Fibroblast of mammary gland (primary cell): ENCODE results near the gene RNASEH2A.

Source experiments
- DNase-seq: peaks from one replicate; pipeline ENCODE4 v3.0.0-alpha.2; 2010; ENCODE audit warnings: low read depth
- H3K4me3 ChIP-seq: 2 replicates; pipeline ENCODE4 v1.5.1; 2011; ENCODE audit warnings: low read depth, mild to moderate bottlenecking, low read length, moderate library complexity; ENCODE audit not compliant: control insufficient read depth
- TF ChIP-seq, protein P1 (sequence below): conservative IDR thresholded peaks from 2 replicates; pipeline ENCODE4 v1.5.1; 2011; ENCODE audit warnings: low read depth, low read length, inconsistent platforms; ENCODE audit not compliant: control insufficient read depth, insufficient read depth

RNASEH2A gene

DNA sequence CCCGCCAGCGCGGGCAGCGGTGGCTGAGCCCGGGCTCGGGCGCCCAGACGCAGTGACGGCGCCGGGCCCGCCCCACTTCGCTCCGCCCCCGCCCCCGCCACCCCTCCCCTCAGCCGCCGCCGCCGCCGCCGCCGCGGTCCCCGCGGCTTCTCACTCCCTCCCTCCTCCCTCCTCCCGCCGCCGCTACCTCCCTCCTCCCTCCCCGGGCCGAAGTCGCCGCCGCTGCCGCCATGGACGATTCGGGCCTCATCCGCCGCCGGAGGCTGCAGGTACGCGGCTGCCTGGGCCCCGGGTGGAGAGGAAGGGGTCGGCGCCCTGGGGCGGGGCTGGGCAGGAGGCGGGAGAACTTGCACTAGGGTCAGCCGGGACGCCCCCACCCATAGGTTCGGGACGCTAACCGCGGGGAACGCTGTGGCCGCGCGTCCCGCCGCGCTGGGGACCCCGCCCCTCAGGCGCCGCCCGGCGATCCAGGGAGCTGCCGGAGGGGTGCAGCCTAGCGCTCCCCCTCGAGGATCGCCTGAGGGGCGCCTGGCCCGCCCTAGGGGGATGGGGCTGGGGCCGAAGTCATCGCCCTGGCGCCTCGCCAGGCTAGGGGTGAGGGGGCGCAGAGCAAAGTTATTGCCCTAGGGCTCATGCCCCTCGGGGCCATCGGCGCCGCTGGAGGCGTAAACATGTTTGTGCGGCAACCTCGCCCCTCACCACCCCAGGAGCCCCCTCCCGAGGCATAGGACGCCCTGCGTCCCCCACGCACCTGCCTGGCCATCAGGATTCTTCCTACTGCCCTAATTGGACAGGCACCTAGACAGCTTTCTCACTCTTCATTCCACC lies 27.6 kb downstream of the RNASEH2A start:
- no peak for DNase-seq
- H3K4me3 ChIP-seq: peak overlapping the region; percentile 29
- TF ChIP-seq, protein P1, sequence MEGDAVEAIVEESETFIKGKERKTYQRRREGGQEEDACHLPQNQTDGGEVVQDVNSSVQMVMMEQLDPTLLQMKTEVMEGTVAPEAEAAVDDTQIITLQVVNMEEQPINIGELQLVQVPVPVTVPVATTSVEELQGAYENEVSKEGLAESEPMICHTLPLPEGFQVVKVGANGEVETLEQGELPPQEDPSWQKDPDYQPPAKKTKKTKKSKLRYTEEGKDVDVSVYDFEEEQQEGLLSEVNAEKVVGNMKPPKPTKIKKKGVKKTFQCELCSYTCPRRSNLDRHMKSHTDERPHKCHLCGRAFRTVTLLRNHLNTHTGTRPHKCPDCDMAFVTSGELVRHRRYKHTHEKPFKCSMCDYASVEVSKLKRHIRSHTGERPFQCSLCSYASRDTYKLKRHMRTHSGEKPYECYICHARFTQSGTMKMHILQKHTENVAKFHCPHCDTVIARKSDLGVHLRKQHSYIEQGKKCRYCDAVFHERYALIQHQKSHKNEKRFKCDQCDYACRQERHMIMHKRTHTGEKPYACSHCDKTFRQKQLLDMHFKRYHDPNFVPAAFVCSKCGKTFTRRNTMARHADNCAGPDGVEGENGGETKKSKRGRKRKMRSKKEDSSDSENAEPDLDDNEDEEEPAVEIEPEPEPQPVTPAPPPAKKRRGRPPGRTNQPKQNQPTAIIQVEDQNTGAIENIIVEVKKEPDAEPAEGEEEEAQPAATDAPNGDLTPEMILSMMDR: no peak

DNA sequence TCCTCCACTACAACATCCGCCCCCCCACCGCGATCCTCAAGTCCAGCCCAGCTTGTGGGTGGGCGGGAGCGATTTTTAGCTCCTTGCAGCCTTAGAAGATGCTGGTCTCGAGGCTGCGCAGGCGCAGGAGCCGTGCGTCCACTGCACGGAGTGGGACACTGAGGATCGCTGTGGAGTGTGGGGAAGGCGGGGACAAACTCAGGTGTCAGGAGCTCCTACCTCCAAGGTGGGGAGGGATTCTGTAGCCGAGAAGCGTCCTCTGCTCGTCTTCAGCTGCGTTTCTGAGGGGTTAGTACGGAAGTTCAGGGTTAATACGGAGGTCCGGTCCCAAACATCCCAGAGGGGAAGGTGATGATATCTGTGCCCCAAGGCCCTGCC lies 28.2 kb downstream of the RNASEH2A start, which contains the start of gene RTBDN:
Gene RTBDN, minus strand, starts transcription at position 14 of the 378 bp plus-strand sequence. CDS start 4,600 bp downstream, outside the sequence.
- peak within 1 kb of the TSS; percentile 29 for H3K4me3 ChIP-seq
- TF ChIP-seq, protein P1: no peak
- no peak for DNase-seq

DNA sequence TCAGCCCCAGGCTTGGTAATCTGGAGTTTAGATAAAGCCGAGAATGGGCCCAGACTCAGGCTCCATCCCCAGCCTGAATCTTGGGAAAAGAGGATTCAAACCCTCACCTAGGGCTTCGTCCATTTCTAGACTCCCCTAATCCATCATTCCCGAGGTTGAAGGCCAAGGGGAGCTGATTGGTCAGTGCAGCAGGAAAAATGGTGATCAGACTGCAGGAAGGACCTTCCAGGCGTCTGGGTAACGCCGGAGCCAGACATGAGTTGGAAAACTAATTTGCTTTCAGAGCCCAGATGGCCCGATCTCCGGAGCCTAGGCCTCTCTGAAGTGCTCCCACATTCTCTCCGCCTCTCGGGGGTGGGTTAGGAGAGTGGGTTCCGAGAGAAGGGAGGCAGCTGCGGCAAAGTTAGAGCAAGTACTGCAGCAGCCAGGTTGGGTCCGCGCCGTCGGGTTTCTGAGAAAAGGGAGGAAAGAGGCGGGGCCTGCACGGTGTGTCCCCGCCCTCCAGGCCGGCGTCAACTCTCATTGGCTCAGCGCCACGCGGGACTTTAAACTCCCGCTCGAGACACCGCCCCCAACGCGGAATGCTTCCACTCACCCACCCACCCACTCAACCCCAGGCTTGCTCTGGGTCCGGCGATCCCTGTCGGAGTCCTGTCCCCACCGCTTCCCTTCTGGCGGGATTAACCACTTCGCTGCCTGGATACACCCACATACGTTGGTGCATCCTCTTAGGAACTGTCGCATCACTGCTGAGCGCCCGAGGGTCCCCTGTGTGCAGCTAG lies 28.8 kb downstream of the RNASEH2A start:
- H3K4me3 ChIP-seq: no peak overlapping the region
- no peak for DNase-seq
- TF ChIP-seq, protein P1: no peak

- H3K4me3 ChIP-seq: no peak overlapping the region
- TF ChIP-seq, protein P1: no peak
- DNase-seq: no peak
Measured at GRCh38 chr19:12836529-12836863, 30.1 kb downstream of the RNASEH2A start.

GRCh38 chr19:12837225-12837624 lies 30.8 kb downstream of the RNASEH2A start:
- H3K4me3 ChIP-seq: no peak overlapping the region
- TF ChIP-seq, protein P1: no peak
- no peak for DNase-seq

- DNase-seq: no peak
- no peak within 1 kb of the TSS for H3K4me3 ChIP-seq
- TF ChIP-seq, protein P1: no peak
Measured at GRCh38 chr19:12838182-12838885, 31.9 kb downstream of the RNASEH2A start, which contains the start of gene MAST1. MAST1 (plus strand) TSS chr19:12838515; CDS start chr19:12838573, 58 bp downstream.
